RWPE1 (cell line): ENCODE measurements around the gene ZBED5.

Source experiments
- CTCF ChIA-PET: fragments of 350-600 bp; sonication (Branson Sonifier 250); formaldehyde crosslinking; extraction: SDS; loops from one replicate; lab custom pipeline; 2021; lab: Yijun Ruan, JAX
- POLR2A ChIA-PET: fragments of 400-600 bp; formaldehyde crosslinking; extraction: SDS; loops from one replicate; lab custom pipeline; 2020; ENCODE audit warnings: antibody characterized with exemption; ENCODE audit not compliant: low non-redundant PET; lab: Yijun Ruan, JAX
- DNase-seq: peaks from one replicate; pipeline ENCODE4 v3.0.0; 2012; ENCODE audit warnings: low spot score
- H3K27ac ChIP-seq: fragments of 450-650 bp; 2 replicates; pipeline ENCODE4 v1.5.1; 2017
- CTCF ChIP-seq: fragments of 450-650 bp; conservative IDR thresholded peaks from 2 replicates; pipeline ENCODE4 v1.5.1; 2017; ENCODE audit warnings: low read depth, mild to moderate bottlenecking

The ZBED5 gene

GRCh38 chr11:10861799-10862198 is 3.9 kb upstream of the ZBED5 start:
- H3K27ac ChIP-seq, result no peak overlapping the region
- ChIA-PET POLR2A (interaction anchor here (0.8 kb wide), 1 partner anchor 39 kb away, joined by 3 read pairs; no protein-coding TSS in a partner anchor), CTCF (no interaction called here)
- DNase-seq, result no peak
- no peak for TF ChIP-seq CTCF

GRCh38 chr11:10861047-10861446 is 3.2 kb upstream of the ZBED5 start:
- DNase-seq, result no peak
- no peak overlapping the region for H3K27ac ChIP-seq
- ChIA-PET CTCF (interaction anchor here (1.0 to 1.1 kb wide), 2 partner anchors 18 to 45 kb away, joined by 4 to 5 read pairs; no protein-coding TSS in a partner anchor), POLR2A (interaction anchor here (0.8 kb wide), 1 partner anchor 39 kb away, joined by 3 read pairs; no protein-coding TSS in a partner anchor)
- TF ChIP-seq CTCF, result no peak

- peak overlapping the region; percentile 100 for H3K27ac ChIP-seq
- peak; percentile 28 for DNase-seq
- CTCF ChIA-PET, result interaction anchor here (0.6 to 1.6 kb wide), 5 partner anchors 37 to 179 kb away, joined by 3 to 4 read pairs (median 4); no protein-coding TSS in a partner anchor
- POLR2A ChIA-PET, result interaction anchor here (0.6 to 2.5 kb wide), 8 partner anchors 12 to 57 kb away, joined by 3 to 24 read pairs (median 6); partner anchors contain the start of gene EIF4G2
- no peak for TF ChIP-seq CTCF
These were observed 829 bp upstream of the ZBED5 start for GRCh38 chr11:10858439-10859325.

- H3K27ac ChIP-seq, result peak overlapping the region; percentile 100
- TF ChIP-seq CTCF, result no peak
- CTCF ChIA-PET, result interaction anchor here (1.6 kb wide), 1 partner anchor 50 kb away, joined by 4 read pairs; no protein-coding TSS in a partner anchor
- DNase-seq, result no peak
- POLR2A ChIA-PET, result interaction anchor here (0.5 to 2.5 kb wide), 4 partner anchors 42 to 86 kb away, joined by 3 to 24 read pairs (median 7); partner anchors contain the start of gene EIF4G2
These were observed 469 bp downstream of the ZBED5 start for GRCh38 chr11:10857459-10857708.

- H3K27ac ChIP-seq, result peak overlapping the region; percentile 100
- ChIA-PET CTCF (interaction anchor here (0.6 to 1.6 kb wide), 2 partner anchors 50 to 74 kb away, joined by 4 read pairs; no protein-coding TSS in a partner anchor), POLR2A (interaction anchor here (2.5 kb wide), 1 partner anchor 48 kb away, joined by 24 read pairs; the partner anchor contains the start of gene EIF4G2)
- no peak for TF ChIP-seq CTCF
- DNase-seq, result peak; percentile 22
These were observed 979 bp downstream of the ZBED5 start for GRCh38 chr11:10856689-10857458.

GRCh38 chr11:10855295-10855694 is 2.6 kb downstream of the ZBED5 start:
- H3K27ac ChIP-seq, result no peak overlapping the region
- ChIA-PET POLR2A (interaction anchor here (0.7 kb wide), 1 partner anchor 47 kb away, joined by 7 read pairs; the partner anchor contains the start of gene EIF4G2), CTCF (no interaction called here)
- TF ChIP-seq CTCF, result no peak
- no peak for DNase-seq
